ENCODE measurements around the gene VCL. TPM values are rescaled to one million over a fixed set of nuclear protein-coding genes. Genes with fewer than 3 reads are reported as not detected.

Gene VCL
- total RNA-seq, 2 donors from 2014 or later = 109 to 214 TPM

DNA sequence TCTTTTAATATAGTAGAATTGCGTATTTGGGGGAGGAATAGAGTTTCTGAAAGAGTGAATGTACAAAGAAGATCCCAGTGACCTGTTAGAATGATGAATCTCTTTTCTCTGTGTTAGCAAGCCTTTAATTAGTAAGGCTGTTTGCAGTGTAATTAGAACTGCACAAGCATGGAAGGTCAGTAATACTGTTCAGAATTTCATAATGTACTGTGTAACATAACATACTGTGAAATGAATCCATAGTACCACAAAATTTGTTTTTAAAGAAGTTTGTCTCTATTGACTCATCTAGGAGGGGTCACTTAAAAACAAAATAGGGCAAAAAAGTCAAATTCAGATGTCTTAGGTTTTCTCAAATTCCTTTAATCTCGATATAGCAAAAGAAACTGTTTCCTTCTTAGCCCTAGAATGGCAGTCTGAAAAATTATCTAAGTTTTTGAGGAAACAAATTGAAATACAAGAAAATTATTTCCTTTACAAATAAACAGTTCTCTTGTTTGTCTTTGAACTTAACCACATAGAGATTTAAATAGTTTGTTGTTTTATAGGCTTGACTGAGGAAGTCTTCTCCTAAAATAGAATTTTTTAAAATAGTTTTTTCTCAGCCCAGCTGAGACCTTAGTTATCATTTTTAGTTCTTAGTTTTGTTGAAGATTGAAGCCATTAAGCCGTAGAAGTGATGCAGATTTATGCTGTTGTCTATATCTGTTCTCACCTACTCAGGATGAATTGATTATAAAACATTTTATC, 165.6 kb downstream of the VCL start:
- TF ChIP-seq, protein P1, sequence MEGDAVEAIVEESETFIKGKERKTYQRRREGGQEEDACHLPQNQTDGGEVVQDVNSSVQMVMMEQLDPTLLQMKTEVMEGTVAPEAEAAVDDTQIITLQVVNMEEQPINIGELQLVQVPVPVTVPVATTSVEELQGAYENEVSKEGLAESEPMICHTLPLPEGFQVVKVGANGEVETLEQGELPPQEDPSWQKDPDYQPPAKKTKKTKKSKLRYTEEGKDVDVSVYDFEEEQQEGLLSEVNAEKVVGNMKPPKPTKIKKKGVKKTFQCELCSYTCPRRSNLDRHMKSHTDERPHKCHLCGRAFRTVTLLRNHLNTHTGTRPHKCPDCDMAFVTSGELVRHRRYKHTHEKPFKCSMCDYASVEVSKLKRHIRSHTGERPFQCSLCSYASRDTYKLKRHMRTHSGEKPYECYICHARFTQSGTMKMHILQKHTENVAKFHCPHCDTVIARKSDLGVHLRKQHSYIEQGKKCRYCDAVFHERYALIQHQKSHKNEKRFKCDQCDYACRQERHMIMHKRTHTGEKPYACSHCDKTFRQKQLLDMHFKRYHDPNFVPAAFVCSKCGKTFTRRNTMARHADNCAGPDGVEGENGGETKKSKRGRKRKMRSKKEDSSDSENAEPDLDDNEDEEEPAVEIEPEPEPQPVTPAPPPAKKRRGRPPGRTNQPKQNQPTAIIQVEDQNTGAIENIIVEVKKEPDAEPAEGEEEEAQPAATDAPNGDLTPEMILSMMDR (conservative IDR thresholded peaks at IDR 0.05) = no peak
- Histone ChIP-seq H3K36me3 (ENCODE audit: control insufficient read depth, insufficient read depth, low read length) (no peaks in the 10 kb centered on the region), H3K4me1 (ENCODE audit: control insufficient read depth, insufficient read depth, low read length) (peaks cover 3% of the 10 kb centered on the region), H3K27ac (ENCODE audit: low read depth, low read length) (no peak overlapping the region), H3K9me3 (ENCODE audit: control insufficient read depth, low read length) (no peaks in the 10 kb centered on the region), H3K4me3 (ENCODE audit: low read length) (no peak overlapping the region), H3K27me3 (ENCODE audit: control insufficient read depth, insufficient read depth, low read length, poor library complexity, severe bottlenecking) (no peaks in the 10 kb centered on the region), H3K9ac (ENCODE audit: extremely low read depth, low read length, poor library complexity, severe bottlenecking) (no peak overlapping the region)
- no peaks in the 10 kb centered on the region for H3K27me3 Mint-ChIP-seq (ENCODE audit: insufficient read depth)
- 97% methylated on average over 3 of the region's 3 CpGs; no CpG with 5 or more reads in 1 of the 2 experiments for WGBS, 2 experiments (ENCODE audit: insufficient coverage in 1 of 2, insufficient read length in 1 of 2)
- H3K4me1 Mint-ChIP-seq = peaks cover 8% of the 10 kb centered on the region
- no peak overlapping the region for H3K4me3 Mint-ChIP-seq
- no peaks in the 10 kb centered on the region for H3K36me3 Mint-ChIP-seq (ENCODE audit: low read depth)
- H3K27ac Mint-ChIP-seq = no peak overlapping the region
- DNase-seq = no peak
- no peaks in the 10 kb centered on the region for H3K9me3 Mint-ChIP-seq

DNA sequence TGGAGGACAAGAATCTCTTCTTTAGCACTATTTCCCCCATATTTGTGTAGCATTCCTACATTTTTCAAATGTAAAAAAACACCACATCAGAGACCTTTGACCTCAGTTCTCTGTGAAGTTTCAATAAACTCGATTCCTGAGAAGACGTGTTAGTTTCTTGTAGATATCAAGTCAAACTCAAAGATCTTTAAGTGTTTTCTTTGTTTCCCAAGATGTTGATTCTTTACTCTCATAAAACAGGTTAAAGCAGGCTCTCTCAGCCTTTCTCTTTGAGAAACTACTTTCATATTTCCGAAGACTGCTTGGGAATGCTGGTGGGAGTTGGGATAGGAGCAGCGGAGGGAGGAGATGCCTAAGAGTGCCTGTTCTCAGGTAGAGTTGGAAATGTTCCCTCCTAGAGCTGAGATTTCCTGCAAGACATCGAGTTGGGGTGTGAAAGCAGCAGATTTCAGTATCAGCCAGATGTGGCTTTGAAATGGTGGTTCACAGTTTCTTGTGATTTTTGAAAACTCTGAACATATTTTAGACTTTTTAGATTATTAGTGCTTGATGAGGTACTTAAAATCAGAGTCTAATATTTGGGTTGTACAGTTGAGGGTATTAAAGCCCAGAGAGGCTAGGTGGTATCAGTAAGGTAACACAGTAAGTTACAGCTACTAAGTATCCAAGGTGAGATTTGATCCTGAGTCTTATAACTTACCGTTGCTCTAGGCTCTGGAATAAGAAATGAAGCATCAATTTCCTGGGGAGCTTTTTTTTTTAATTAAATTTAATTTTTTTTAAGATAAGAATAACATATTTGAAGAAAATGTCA, 167.0 kb downstream of the VCL start:
- H3K4me3 ChIP-seq (ENCODE audit: low read length) = no peak overlapping the region
- Mint-ChIP-seq H3K9me3 (no peaks in the 10 kb centered on the region), H3K36me3 (ENCODE audit: low read depth) (no peaks in the 10 kb centered on the region), H3K27ac (no peak overlapping the region), H3K4me3 (no peak overlapping the region), H3K4me1 (peaks cover 8% of the 10 kb centered on the region), H3K27me3 (ENCODE audit: insufficient read depth) (no peaks in the 10 kb centered on the region)
- H3K36me3 ChIP-seq (ENCODE audit: control insufficient read depth, insufficient read depth, low read length) = no peaks in the 10 kb centered on the region
- no peak overlapping the region for H3K27ac ChIP-seq (ENCODE audit: low read depth, low read length)
- no peaks in the 10 kb centered on the region for H3K9me3 ChIP-seq (ENCODE audit: control insufficient read depth, low read length)
- WGBS, 2 experiments (ENCODE audit: insufficient coverage in 1 of 2, insufficient read length in 1 of 2) = 88 to 89% methylated on average over 2 to 6 of the region's 6 CpGs
- H3K4me1 ChIP-seq (ENCODE audit: control insufficient read depth, insufficient read depth, low read length) = peaks cover 3% of the 10 kb centered on the region
- no peaks in the 10 kb centered on the region for H3K27me3 ChIP-seq (ENCODE audit: control insufficient read depth, insufficient read depth, low read length, poor library complexity, severe bottlenecking)
- no peak for DNase-seq
- no peak overlapping the region for H3K9ac ChIP-seq (ENCODE audit: extremely low read depth, low read length, poor library complexity, severe bottlenecking)
- TF ChIP-seq, protein P1 (conservative IDR thresholded peaks at IDR 0.05) = no peak

DNA sequence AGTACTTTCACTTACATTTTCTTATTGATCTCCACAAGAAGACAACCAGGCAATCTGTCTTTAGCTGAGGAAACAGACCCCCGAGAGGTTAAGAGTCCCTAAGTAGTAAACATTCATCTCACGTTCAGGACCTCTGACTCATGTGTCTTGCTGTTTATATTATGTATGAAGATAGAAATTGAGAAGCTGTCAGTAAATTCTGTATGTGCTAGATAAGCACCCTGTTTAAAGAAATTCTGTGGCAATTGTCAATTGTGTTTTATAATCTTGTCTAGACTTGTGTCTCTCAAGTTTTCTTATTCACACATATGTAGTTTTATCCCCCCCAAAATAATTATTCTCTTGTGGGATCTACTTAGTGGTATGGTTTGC, 167.6 kb downstream of the VCL start:
- no peak overlapping the region for H3K27ac Mint-ChIP-seq

More for the DNA sequence above, 167.6 kb downstream of the VCL start:
- Mint-ChIP-seq H3K36me3 (ENCODE audit: low read depth) (no peaks in the 10 kb centered on the region), H3K9me3 (no peaks in the 10 kb centered on the region), H3K4me3 (no peak overlapping the region), H3K4me1 (peaks cover 8% of the 10 kb centered on the region), H3K27me3 (ENCODE audit: insufficient read depth) (no peaks in the 10 kb centered on the region)
- Histone ChIP-seq H3K4me3 (ENCODE audit: low read length) (no peak overlapping the region), H3K9ac (ENCODE audit: extremely low read depth, low read length, poor library complexity, severe bottlenecking) (no peak overlapping the region), H3K27me3 (ENCODE audit: control insufficient read depth, insufficient read depth, low read length, poor library complexity, severe bottlenecking) (no peaks in the 10 kb centered on the region), H3K9me3 (ENCODE audit: control insufficient read depth, low read length) (no peaks in the 10 kb centered on the region), H3K36me3 (ENCODE audit: control insufficient read depth, insufficient read depth, low read length) (no peaks in the 10 kb centered on the region), H3K27ac (ENCODE audit: low read depth, low read length) (no peak overlapping the region), H3K4me1 (ENCODE audit: control insufficient read depth, insufficient read depth, low read length) (peaks cover 3% of the 10 kb centered on the region)
- TF ChIP-seq, protein P1 (conservative IDR thresholded peaks at IDR 0.05) = no peak
- no peak for DNase-seq
- WGBS, 2 experiments (ENCODE audit: insufficient coverage in 1 of 2, insufficient read length in 1 of 2) = 98 to 100% methylated on average over 1 to 2 of the region's 2 CpGs
